GM18868 (cell line): ENCODE measurements around the gene FAF2.

Experiments
- ATAC-seq: cut with Tn5 transposase; IDR thresholded peaks from one replicate; pipeline ENCODE4 v1.9.1; 2021; ENCODE audit warnings: mild to moderate bottlenecking, moderate library complexity; ENCODE audit not compliant: unreplicated experiment

Gene FAF2

GRCh38 chr5:176529741-176530141 lies 81.6 kb downstream of the FAF2 start:
- ATAC-seq: no peak

GRCh38 chr5:176530393-176530982 lies 82.3 kb downstream of the FAF2 start:
- no peak for ATAC-seq

- no peak for ATAC-seq
These were observed 83.1 kb downstream of the FAF2 start for GRCh38 chr5:176530983-176531901.

- no peak for ATAC-seq
These were observed 83.8 kb downstream of the FAF2 start for GRCh38 chr5:176531902-176532493.

GRCh38 chr5:176532795-176533194 lies 84.6 kb downstream of the FAF2 start:
- ATAC-seq: no peak

GRCh38 chr5:176533390-176533789 lies 85.2 kb downstream of the FAF2 start:
- ATAC-seq: no peak

GRCh38 chr5:176533894-176534611 lies 85.9 kb downstream of the FAF2 start:
- no peak for ATAC-seq

GRCh38 chr5:176534640-176535039 lies 86.5 kb downstream of the FAF2 start:
- no peak for ATAC-seq

- ATAC-seq: no peak
These were observed 87.0 kb downstream of the FAF2 start for GRCh38 chr5:176535101-176535663.

GRCh38 chr5:176535664-176536131 lies 87.5 kb downstream of the FAF2 start:
- no peak for ATAC-seq

GRCh38 chr5:176536132-176536901 lies 88.1 kb downstream of the FAF2 start:
- no peak for ATAC-seq

- peak; percentile 55 for ATAC-seq
These were observed 88.8 kb downstream of the FAF2 start, which contains the start of gene RNF44 for GRCh38 chr5:176536902-176537553. Gene RNF44, minus strand, starts transcription at chr5:176537402. Its CDS starts 4,930 bp downstream, at chr5:176532472.

GRCh38 chr5:176537554-176538229 lies 89.5 kb downstream of the FAF2 start:
- peak; percentile 73 for ATAC-seq

GRCh38 chr5:176538230-176538988 lies 90.2 kb downstream of the FAF2 start:
- no peak for ATAC-seq

- no peak for ATAC-seq
These were observed 90.8 kb downstream of the FAF2 start for GRCh38 chr5:176538989-176539384.

- no peak for ATAC-seq
These were observed 92.3 kb downstream of the FAF2 start for GRCh38 chr5:176540476-176540899.

GRCh38 chr5:176540956-176541337 lies 92.8 kb downstream of the FAF2 start:
- ATAC-seq: no peak
